Heart right ventricle (tissue), 16 donors: Measurements from ENCODE around the gene DNAJC10. TPM values are rescaled to one million over a fixed set of nuclear protein-coding genes. Genes with fewer than 3 reads are reported as not detected.
"Not testable (repeated sequence)": the region's sequence is repeated elsewhere in the genome, so short reads cannot be mapped to it uniquely, and the experiment has no call there.

Experiments
- ATAC-seq, 8 donors: fragments of 200-7000 bp; cut with Tn5 transposase; one replicate each; pipeline ENCODE4 v1.9.1; 2020; ENCODE audit warnings: mild to moderate bottlenecking in 8 of 8, moderate library complexity in 8 of 8, moderate number of reproducible peaks in 1 of 8
- DNase-seq, 2 donors: peaks; one replicate each; pipeline ENCODE4 v3.0.0-alpha.2; 2020
- H3K27ac ChIP-seq, 10 donors: fragments of 200-600 bp; sonication (generic) in 2 of 10; one replicate each; pipeline versions ENCODE4 v1.5.0 to v1.8.0; 2020 to 2022; ENCODE audit warnings: mild to moderate bottlenecking in 3 of 10
- H3K27me3 ChIP-seq, 7 donors: fragments of 200-600 bp; one replicate each; pipeline ENCODE4 v1.8.0; 2021 to 2022; ENCODE audit warnings: mild to moderate bottlenecking in 2 of 7
- H3K36me3 ChIP-seq, 9 donors: fragments of 200-600 bp; sonication (generic) in 1 of 9; one replicate each; pipeline versions ENCODE4 v1.5.0 to v1.8.0; 2020 to 2022; ENCODE audit warnings: mild to moderate bottlenecking in 2 of 9
- H3K4me1 ChIP-seq, 9 donors: fragments of 200-600 bp; sonication (generic) in 1 of 9; one replicate each; pipeline versions ENCODE4 v1.5.0 to v1.8.0; 2020 to 2022; ENCODE audit warnings: mild to moderate bottlenecking in 4 of 9
- H3K4me3 ChIP-seq, 10 donors: fragments of 200-600 bp; sonication (generic) in 2 of 10; one replicate each; pipeline versions ENCODE4 v1.5.0 to v1.8.0; 2020 to 2022; ENCODE audit warnings: mild to moderate bottlenecking in 7 of 10, moderate library complexity in 2 of 10
- H3K9me3 ChIP-seq, 11 donors: fragments of 200-600 bp in 10 of 11; sonication (generic) in 2 of 11; one replicate each; pipeline versions ENCODE4 v1.5.0 to v1.8.0; 2013 to 2022; ENCODE audit warnings: mild to moderate bottlenecking in 2 of 11, control low read depth in 1 of 11, moderate library complexity in 1 of 11
- CTCF ChIP-seq, 9 donors: fragments of 200-600 bp; sonication (generic) in 2 of 9; IDR thresholded peaks; one replicate each; pipeline versions ENCODE4 v1.5.0 to v1.8.0; 2021 to 2022; ENCODE audit warnings: antibody characterized with exemption in 9 of 9, mild to moderate bottlenecking in 5 of 9, moderate library complexity in 1 of 9
- WGBS, 2 donors: extraction: QIAGEN DNeasy Blood & Tissue Kit; methylation state at CpG; one replicate each; pipeline ENCODE4 v1.1.7; 2013; ENCODE audit warnings: inconsistent platforms in 1 of 2; 5-methylcytosine and 5-hydroxymethylcytosine counted together
- intact Hi-C, 10 donors: fragments of 100-400 bp; cut with DNase I; formaldehyde crosslinking; loops; one replicate each; pipeline versions ENCODE4 v1.11.1 to v1.14.2; 2022
- polyA plus RNA-seq, 2 donors: library from polyadenylated mRNA; stranded (reverse); fragments of 200-250 nt; gene quantifications; one replicate each; pipeline ENCODE4 v1.2.3, GENCODE V29; 2013
- total RNA-seq, 10 donors: library from RNA; stranded (reverse); fragmentation: NEBNext Ultra II Directional in 3 of 10; extraction: Animal tissue kit (Norgen Biotek cat#: 25700) in 3 of 10; gene quantifications; one replicate each; pipeline versions ENCODE4 v1.2.1 to v1.2.4, GENCODE V29; 2021 to 2023
- donor health status: Arrhythmogenic right ventricular cardiomyopathy.
- donor health status: ischemic (EF 13 %, LVEDD 7.1; RV severe dilation, severe dysfunction).
- donor health status: healthy with polysubstance abuse.
- donor health status: DM: no; HTN: yes; CAD: no.
- donor health status: DM: no; HTN: no; CAD: no.
- donor health status: ischemic (EF 25% LVEDD 6.9; RV normal size, moderate dysfunction).
- donor health status: ischemic (EF 25% LVEDD 5.7; RV mildly dilated, moderate dysfunction).
- donor health status: healthy.
- donor health status: DM: yes; HTN: yes; CAD: no.
- donor health status: Ischemic cardiomyopathy.
- donor health status: ischemic (EF 35%, LVEDD 5.7; RV mildly dilated, moderate dysfunction).
- donor health status: nonischemic (EF 11% LVEDD 7.7; RV severe dilation, severe dysfunction).
- donor health status: DM: yes; HTN: yes; CAD: no.
- donor health status: PGD.
- donor health status: ischemic (EF 29% LVEDD 5.4; RV normal size, mild dysfunction).
- donor health status: nonischemic (EF 23%, LVEDD 6.1; RV moderate dilation, normal function).

Gene DNAJC10
- total and polyA plus RNA-seq, 12 donors: 17.3 to 63.7 (median 52.4) TPM

- peaks cover 0 to 6% (median 0%) of the 10 kb centered on the region in 9 donors for H3K4me1 ChIP-seq
- peaks cover 0 to 8% (median 0%) of the 10 kb centered on the region in 11 donors for H3K9me3 ChIP-seq
- DNase-seq (no peak), ATAC-seq (no peak)
- intact Hi-C loops: no loop called here
- no peak for TF ChIP-seq CTCF (IDR thresholded peaks at IDR 0.05)
- WGBS, 2 donors: 36 to 40% methylated on average over 6 of the region's 6 CpGs
- no peak overlapping the region for H3K27ac ChIP-seq
- H3K4me3 ChIP-seq: no peak overlapping the region
- H3K36me3 ChIP-seq: no peaks in the 10 kb centered on the region
- no peaks in the 10 kb centered on the region for H3K27me3 ChIP-seq
These were observed 43.4 kb upstream of the DNAJC10 start for GRCh38 chr2:182672466-182673165.

- no peaks in the 10 kb centered on the region for H3K36me3 ChIP-seq
- no peak for ATAC-seq
- H3K27ac ChIP-seq: no peak overlapping the region
- H3K4me3 ChIP-seq: no peak overlapping the region
- DNase-seq: no peak
- peaks cover 0 to 4% (median 0%) of the 10 kb centered on the region in 9 donors for H3K4me1 ChIP-seq
- WGBS, 2 donors: 58 to 62% methylated on average over 1 of the region's 1 CpG
- no peaks in the 10 kb centered on the region for H3K27me3 ChIP-seq
- H3K9me3 ChIP-seq: no peaks in the 10 kb centered on the region
- intact Hi-C loops: no loop called here
- TF ChIP-seq CTCF (IDR thresholded peaks at IDR 0.05): no peak
These were observed 35.2 kb upstream of the DNAJC10 start for GRCh38 chr2:182680837-182681236.

GRCh38 chr2:182682210-182682609 is 33.8 kb upstream of the DNAJC10 start:
- H3K4me3 ChIP-seq: no peak overlapping the region
- intact Hi-C loops: no loop called here

GRCh38 chr2:182685559-182685958 is 30.5 kb upstream of the DNAJC10 start:
- TF ChIP-seq CTCF (IDR thresholded peaks at IDR 0.05): no peak
- DNase-seq: no peak
- Histone ChIP-seq H3K27me3 (no peaks in the 10 kb centered on the region), H3K9me3 (peaks cover 0 to 4% (median 0%) of the 10 kb centered on the region in 11 donors), H3K27ac (no peak overlapping the region), H3K4me1 (peaks cover 0 to 4% (median 0%) of the 10 kb centered on the region in 9 donors), H3K4me3 (no peak overlapping the region), H3K36me3 (no peaks in the 10 kb centered on the region)
- WGBS, 2 donors: 65 to 79% methylated on average over 2 of the region's 2 CpGs
- intact Hi-C loops: no loop called here
- no peak for ATAC-seq

More at GRCh38 chr2:182682210-182682609, 33.8 kb upstream of the DNAJC10 start:
- H3K27me3 ChIP-seq: no peaks in the 10 kb centered on the region
- no peaks in the 10 kb centered on the region for H3K36me3 ChIP-seq
- 57 to 68% methylated on average over 1 of the region's 1 CpG for WGBS, 2 donors
- peaks cover 0 to 4% (median 0%) of the 10 kb centered on the region in 11 donors for H3K9me3 ChIP-seq
- ATAC-seq (no peak), DNase-seq (no peak)
- no peak for TF ChIP-seq CTCF (IDR thresholded peaks at IDR 0.05)
- H3K27ac ChIP-seq: no peak overlapping the region
- H3K4me1 ChIP-seq: peaks cover 0 to 4% (median 0%) of the 10 kb centered on the region in 9 donors

GRCh38 chr2:182686763-182687162 is 29.3 kb upstream of the DNAJC10 start:
- DNase-seq, H3K27me3 ChIP-seq, H3K4me1 ChIP-seq, ATAC-seq, H3K9me3 ChIP-seq, H3K4me3 ChIP-seq, intact Hi-C loops, H3K36me3 ChIP-seq, H3K27ac ChIP-seq: not testable (repeated sequence)
- WGBS, 2 donors: 95 to 97% methylated on average over 10 of the region's 10 CpGs
